Nephron (organoid): ENCODE measurements around the gene ZC3H18.

Source experiments
- H3K27ac Mint-ChIP-seq, 3 experiments: 2 replicates each; pipeline ENCODE4 v1.8.0; 2020; ENCODE audit warnings: mixed read lengths in 3 of 3, mild to moderate bottlenecking in 2 of 3, moderate library complexity in 1 of 3
- H3K27me3 Mint-ChIP-seq: 2 replicates; pipeline ENCODE4 v1.8.0; 2021; ENCODE audit warnings: low read depth, mild to moderate bottlenecking, moderate library complexity, mixed read lengths
- H3K36me3 Mint-ChIP-seq: 2 replicates; pipeline ENCODE4 v1.8.0; 2020; ENCODE audit warnings: low read depth, mixed read lengths
- H3K4me1 Mint-ChIP-seq: 2 replicates; pipeline ENCODE4 v1.8.0; 2020; ENCODE audit warnings: mixed read lengths
- H3K4me3 Mint-ChIP-seq, 3 experiments: 2 replicates each; pipeline ENCODE4 v1.8.0; 2020; ENCODE audit warnings: mild to moderate bottlenecking in 3 of 3, mixed read lengths in 3 of 3, moderate library complexity in 2 of 3
- H3K9me3 Mint-ChIP-seq: 2 replicates; pipeline ENCODE4 v1.8.0; 2020; ENCODE audit warnings: mixed read lengths
- CTCF ChIP-seq, 3 experiments: fragments of 200-600 bp; sonication (generic); IDR thresholded peaks; one replicate each; pipeline ENCODE4 v1.5.0; 2021; ENCODE audit warnings: antibody characterized with exemption in 3 of 3; ENCODE audit not compliant: unreplicated experiment in 3 of 3

ZC3H18 gene

DNA sequence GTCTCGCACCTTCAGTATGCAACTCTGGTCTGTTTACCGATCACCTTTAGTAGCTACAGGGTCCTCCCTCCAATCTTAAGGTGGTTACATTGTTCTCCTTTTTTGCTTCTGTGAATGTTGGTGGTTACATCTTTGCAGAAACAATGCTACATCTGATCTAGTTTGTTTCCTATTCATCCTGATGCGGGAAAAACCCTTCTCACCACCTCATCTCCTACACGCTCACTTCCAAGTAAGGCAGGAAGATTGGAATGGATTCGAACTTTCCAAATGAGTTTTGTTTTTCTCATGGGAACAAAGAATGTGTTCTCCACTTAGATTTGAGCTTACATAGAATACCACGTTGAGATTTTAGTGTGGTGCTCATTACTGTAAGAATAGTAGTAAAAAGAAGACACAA, 14.5 kb downstream of the ZC3H18 start:
- H3K36me3 Mint-ChIP-seq, result peaks cover 50% of the 10 kb centered on the region
- no peak overlapping the region for H3K4me3 Mint-ChIP-seq
- no peak overlapping the region for H3K27ac Mint-ChIP-seq
- TF ChIP-seq CTCF (IDR thresholded peaks at IDR 0.05; ENCODE audit: unreplicated experiment in 3 of 3), result no peak
- H3K27me3 Mint-ChIP-seq, result no peaks in the 10 kb centered on the region
- H3K9me3 Mint-ChIP-seq, result no peaks in the 10 kb centered on the region
- H3K4me1 Mint-ChIP-seq, result no peaks in the 10 kb centered on the region

DNA sequence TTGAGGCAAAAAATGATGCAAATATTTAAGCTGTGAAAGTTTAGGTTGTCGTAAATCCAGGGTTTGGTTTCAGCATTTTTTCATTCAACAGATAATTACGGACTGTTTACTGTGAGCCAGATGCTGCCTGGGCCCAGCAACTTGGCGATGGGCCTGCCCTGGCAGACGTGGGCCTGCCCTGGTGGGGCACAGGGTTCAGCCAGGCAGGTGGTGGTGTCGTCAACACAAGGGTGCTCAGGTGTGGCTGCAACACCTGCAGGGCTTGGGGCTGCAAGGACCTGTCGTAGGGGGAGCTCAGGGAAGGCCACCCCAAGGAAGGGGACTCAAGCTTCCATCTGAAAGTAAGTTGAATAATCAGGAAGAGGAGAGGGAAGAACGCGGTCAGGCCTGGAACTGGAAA, 15.1 kb downstream of the ZC3H18 start:
- no peaks in the 10 kb centered on the region for H3K4me1 Mint-ChIP-seq
- H3K4me3 Mint-ChIP-seq, result no peak overlapping the region
- H3K27ac Mint-ChIP-seq, result no peak overlapping the region
- no peaks in the 10 kb centered on the region for H3K9me3 Mint-ChIP-seq
- no peaks in the 10 kb centered on the region for H3K27me3 Mint-ChIP-seq
- no peak for TF ChIP-seq CTCF (IDR thresholded peaks at IDR 0.05; ENCODE audit: unreplicated experiment in 3 of 3)
- H3K36me3 Mint-ChIP-seq, result peaks cover 54% of the 10 kb centered on the region

DNA sequence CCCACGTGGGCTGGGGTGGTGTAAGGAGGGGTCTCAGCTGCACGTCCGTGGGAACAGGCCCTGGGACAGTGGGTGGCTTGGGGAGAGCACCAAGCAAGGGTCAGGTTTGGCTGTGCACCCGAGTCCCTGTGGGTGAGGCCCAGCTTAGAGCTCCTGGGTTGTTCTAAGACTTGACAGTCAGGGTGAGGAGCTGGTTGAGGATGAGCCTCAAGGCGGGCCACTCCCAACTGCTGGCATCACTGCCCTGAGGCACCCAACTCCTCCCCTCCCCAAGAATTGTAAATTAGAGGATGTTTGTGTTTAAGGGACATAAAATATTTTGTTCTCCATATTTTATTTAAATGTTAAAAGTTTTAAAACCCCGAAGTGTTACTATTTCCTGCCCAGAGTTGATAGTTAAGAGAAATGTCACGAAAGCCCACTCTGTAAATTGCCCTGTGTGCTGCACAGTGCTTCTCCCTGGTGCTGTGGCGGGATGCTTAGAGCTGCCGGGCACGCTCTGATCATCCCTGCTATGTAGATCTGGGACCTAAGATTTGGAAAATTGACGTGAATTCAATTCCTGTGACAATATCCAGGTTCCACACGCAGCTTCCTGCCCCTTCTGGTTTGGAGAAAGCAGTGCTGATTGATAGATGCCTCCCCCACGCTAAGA, 15.9 kb downstream of the ZC3H18 start:
- TF ChIP-seq CTCF (IDR thresholded peaks at IDR 0.05; ENCODE audit: unreplicated experiment in 3 of 3), result no peak
- Mint-ChIP-seq H3K27ac (no peak overlapping the region), H3K27me3 (no peaks in the 10 kb centered on the region), H3K4me1 (no peaks in the 10 kb centered on the region), H3K36me3 (peaks cover 57% of the 10 kb centered on the region), H3K9me3 (no peaks in the 10 kb centered on the region), H3K4me3 (no peak overlapping the region)

GRCh38 chr16:88588148-88588547, 17.9 kb downstream of the ZC3H18 start:
- no peak overlapping the region for H3K4me3 Mint-ChIP-seq

DNA sequence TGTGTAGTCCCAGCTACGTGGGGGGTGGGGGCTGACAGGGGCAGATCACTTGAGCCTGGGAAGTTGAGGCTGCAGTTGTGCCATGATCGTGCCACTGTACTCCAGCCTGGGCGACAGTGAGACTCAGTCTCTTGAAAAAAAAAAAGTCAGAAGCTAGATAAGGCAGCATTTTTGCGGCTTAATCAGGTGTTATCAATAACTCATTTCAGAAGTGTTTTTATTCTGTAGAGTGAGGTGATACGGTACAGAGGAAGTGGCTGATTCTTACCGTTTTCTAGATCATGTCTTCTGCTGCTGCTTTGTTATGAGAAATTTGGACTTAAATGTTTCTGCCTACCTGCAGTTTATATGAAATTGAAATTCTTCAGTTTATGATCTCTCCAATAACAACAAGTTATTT, 18.6 kb downstream of the ZC3H18 start:
- TF ChIP-seq CTCF (IDR thresholded peaks at IDR 0.05; ENCODE audit: unreplicated experiment in 3 of 3), result no peak
- no peaks in the 10 kb centered on the region for H3K4me1 Mint-ChIP-seq

More at GRCh38 chr16:88588148-88588547, 17.9 kb downstream of the ZC3H18 start:
- Mint-ChIP-seq H3K27ac (no peak overlapping the region), H3K27me3 (no peaks in the 10 kb centered on the region), H3K4me1 (no peaks in the 10 kb centered on the region), H3K9me3 (no peaks in the 10 kb centered on the region), H3K36me3 (peaks cover 62% of the 10 kb centered on the region)
- TF ChIP-seq CTCF (IDR thresholded peaks at IDR 0.05; ENCODE audit: unreplicated experiment in 3 of 3), result no peak

DNA sequence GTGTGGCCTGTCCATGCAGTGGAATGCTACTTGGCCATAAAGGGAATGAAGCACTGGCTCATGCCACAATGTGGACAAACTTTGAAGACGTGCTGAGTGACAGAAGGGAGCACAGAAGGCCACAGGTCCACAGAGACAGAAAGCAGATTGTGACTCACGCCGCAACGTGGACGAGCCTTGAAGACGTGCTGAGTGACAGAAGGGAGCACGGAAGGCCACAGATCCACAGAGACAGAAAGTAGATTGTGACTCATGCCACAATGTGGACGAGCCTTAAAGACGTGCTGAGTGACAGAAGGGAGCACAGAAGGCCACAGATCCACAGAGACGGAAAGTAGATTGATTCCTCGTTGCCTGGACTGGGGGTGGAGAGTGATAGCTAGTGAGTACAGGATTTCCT, 19.2 kb downstream of the ZC3H18 start:
- Mint-ChIP-seq H3K4me3 (no peak overlapping the region), H3K36me3 (peaks cover 62% of the 10 kb centered on the region), H3K4me1 (no peaks in the 10 kb centered on the region), H3K27ac (no peak overlapping the region), H3K27me3 (no peaks in the 10 kb centered on the region), H3K9me3 (no peaks in the 10 kb centered on the region)
- no peak for TF ChIP-seq CTCF (IDR thresholded peaks at IDR 0.05; ENCODE audit: unreplicated experiment in 3 of 3)

More for the DNA sequence above, 18.6 kb downstream of the ZC3H18 start:
- H3K27ac Mint-ChIP-seq, result no peak overlapping the region
- peaks cover 62% of the 10 kb centered on the region for H3K36me3 Mint-ChIP-seq
- no peaks in the 10 kb centered on the region for H3K9me3 Mint-ChIP-seq
- no peak overlapping the region for H3K4me3 Mint-ChIP-seq
- H3K27me3 Mint-ChIP-seq, result no peaks in the 10 kb centered on the region
